Breast epithelium (tissue), 4 donors: ENCODE data around the gene NOTCH3. TPM values are rescaled to one million over a fixed set of nuclear protein-coding genes. Genes with fewer than 3 reads are reported as not detected.

Experiments used
- DNase-seq, 2 donors: peaks; one replicate each; pipeline ENCODE4 v3.0.0-alpha.2; 2019; ENCODE audit warnings: low spot score in 2 of 2
- H3K27ac ChIP-seq, 2 donors: fragments of 200-600 bp; sonication (generic) in 1 of 2; one replicate each; pipeline ENCODE4 v1.5.1; 2016 to 2019; ENCODE audit warnings: mild to moderate bottlenecking in 1 of 2
- H3K27me3 ChIP-seq, 2 donors: fragments of 200-600 bp; sonication (generic) in 1 of 2; one replicate each; pipeline versions ENCODE4 v1.5.1 to v1.6.0; 2017 to 2019; ENCODE audit warnings: control low read depth in 1 of 2, mild to moderate bottlenecking in 1 of 2
- H3K36me3 ChIP-seq: fragments of 200-600 bp; one replicate; pipeline ENCODE4 v1.5.1; 2019
- H3K4me1 ChIP-seq, 2 donors: fragments of 200-600 bp; sonication (generic); one replicate each; pipeline ENCODE4 v1.5.1; 2016 to 2019; ENCODE audit warnings: control low read depth in 1 of 2
- H3K4me3 ChIP-seq, 3 donors: fragments of 200-600 bp; sonication (generic); 1 replicate in 2 of 3; 2 replicates in 1 of 3; pipeline ENCODE4 v1.5.1; 2016 to 2019; ENCODE audit warnings: mild to moderate bottlenecking in 3 of 3, moderate library complexity in 2 of 3
- H3K9me3 ChIP-seq, 2 donors: fragments of 200-600 bp; sonication (generic) in 1 of 2; one replicate each; pipeline ENCODE4 v1.5.1; 2016 to 2019; ENCODE audit warnings: control low read depth in 1 of 2
- POLR2A ChIP-seq: fragments of 450-650 bp; IDR thresholded peaks from one replicate; pipeline ENCODE4 v1.6.1; 2016; ENCODE audit warnings: antibody characterized with exemption, mild to moderate bottlenecking, moderate library complexity
- POLR2AphosphoS5 ChIP-seq, 3 donors: sonication (generic); formaldehyde crosslinking; IDR thresholded peaks; one replicate each; pipeline ENCODE4 v1.6.1; 2017; ENCODE audit warnings: antibody characterized with exemption in 3 of 3
- intact Hi-C: fragments of 100-400 bp; cut with DNase I; formaldehyde crosslinking; loops from one replicate; pipeline ENCODE4 v1.15.1; 2023; ENCODE audit warnings: low total_unique reads
- total RNA-seq, 3 donors: library from RNA; depleted of rRNA; stranded (reverse); fragments of >200 nt; gene quantifications; one replicate each; pipeline ENCODE4 v1.1.0, GENCODE V29; 2016
- TF ChIP-seq, protein P1 (sequence below), 3 donors: fragments of 450-650 bp; IDR thresholded peaks; one replicate each; pipeline ENCODE4 v1.5.1; 2016 to 2017; ENCODE audit warnings: antibody characterized with exemption in 3 of 3, mild to moderate bottlenecking in 3 of 3, moderate library complexity in 3 of 3

NOTCH3 gene
- total RNA-seq, 3 donors from 2014 or later = 22.0 to 36.4 (median 22.7) TPM

DNA sequence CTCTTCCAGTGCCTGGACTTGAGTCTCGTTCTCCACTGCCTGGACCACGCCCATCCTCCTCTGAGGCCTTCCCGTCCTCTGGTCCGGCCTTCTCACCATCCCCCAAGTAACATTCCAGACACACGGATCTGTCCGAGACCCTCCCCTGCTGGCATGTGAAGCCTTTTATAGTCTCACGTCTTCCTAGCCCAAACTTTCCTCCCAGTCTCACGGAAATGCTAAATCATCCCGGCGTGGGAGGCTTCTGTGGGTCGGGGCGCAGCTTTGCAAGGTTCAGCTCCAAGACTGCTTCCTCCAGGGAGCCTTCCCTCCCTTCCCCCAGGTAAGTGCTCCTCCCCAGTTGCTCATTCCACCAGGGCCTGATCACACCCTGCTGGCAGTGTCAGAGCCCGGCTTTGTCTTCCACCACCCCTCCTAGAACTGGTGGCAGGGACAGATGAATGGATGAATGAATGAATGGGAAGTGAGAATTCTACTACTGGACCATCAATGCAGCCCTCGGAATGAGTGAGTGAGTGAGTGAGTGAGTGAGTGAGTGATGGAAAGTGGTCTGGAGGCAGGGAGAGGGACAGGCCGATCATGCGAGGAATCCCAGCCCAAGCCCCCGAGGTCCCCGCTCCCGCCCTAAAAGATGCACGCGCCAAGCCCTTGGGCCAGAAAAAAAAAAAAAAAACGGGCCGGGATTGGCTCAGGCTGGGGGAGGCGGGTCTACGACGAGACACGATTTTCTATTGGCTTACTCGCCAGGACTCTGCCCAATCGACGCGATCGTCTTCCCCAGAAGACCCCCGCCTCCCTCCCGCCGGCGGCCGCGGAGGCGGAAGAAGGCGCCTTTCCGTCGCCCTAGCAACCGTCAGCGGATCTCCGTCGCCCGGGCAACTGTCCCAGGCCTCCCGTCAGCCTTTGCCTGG lies 22.2 kb upstream of the NOTCH3 start:
- TF ChIP-seq, protein P1, sequence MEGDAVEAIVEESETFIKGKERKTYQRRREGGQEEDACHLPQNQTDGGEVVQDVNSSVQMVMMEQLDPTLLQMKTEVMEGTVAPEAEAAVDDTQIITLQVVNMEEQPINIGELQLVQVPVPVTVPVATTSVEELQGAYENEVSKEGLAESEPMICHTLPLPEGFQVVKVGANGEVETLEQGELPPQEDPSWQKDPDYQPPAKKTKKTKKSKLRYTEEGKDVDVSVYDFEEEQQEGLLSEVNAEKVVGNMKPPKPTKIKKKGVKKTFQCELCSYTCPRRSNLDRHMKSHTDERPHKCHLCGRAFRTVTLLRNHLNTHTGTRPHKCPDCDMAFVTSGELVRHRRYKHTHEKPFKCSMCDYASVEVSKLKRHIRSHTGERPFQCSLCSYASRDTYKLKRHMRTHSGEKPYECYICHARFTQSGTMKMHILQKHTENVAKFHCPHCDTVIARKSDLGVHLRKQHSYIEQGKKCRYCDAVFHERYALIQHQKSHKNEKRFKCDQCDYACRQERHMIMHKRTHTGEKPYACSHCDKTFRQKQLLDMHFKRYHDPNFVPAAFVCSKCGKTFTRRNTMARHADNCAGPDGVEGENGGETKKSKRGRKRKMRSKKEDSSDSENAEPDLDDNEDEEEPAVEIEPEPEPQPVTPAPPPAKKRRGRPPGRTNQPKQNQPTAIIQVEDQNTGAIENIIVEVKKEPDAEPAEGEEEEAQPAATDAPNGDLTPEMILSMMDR (IDR thresholded peaks at IDR 0.05) = no peak
- TF ChIP-seq POLR2AphosphoS5 (IDR thresholded peaks at IDR 0.05) = peak in 1 of 3 donors; percentile 21
- H3K36me3 ChIP-seq = no peaks in the 10 kb centered on the region
- intact Hi-C loops = no loop called here
- H3K27ac ChIP-seq = peak overlapping the region; percentile 46 to 89
- no peaks in the 10 kb centered on the region for H3K27me3 ChIP-seq
- peaks cover 0 to 5% of the 10 kb centered on the region in 2 donors for H3K4me1 ChIP-seq
- peak; percentile 78 for DNase-seq
- H3K4me3 ChIP-seq = peak overlapping the region; percentile 59 to 85 (median 61)
- no peaks in the 10 kb centered on the region for H3K9me3 ChIP-seq

DNA sequence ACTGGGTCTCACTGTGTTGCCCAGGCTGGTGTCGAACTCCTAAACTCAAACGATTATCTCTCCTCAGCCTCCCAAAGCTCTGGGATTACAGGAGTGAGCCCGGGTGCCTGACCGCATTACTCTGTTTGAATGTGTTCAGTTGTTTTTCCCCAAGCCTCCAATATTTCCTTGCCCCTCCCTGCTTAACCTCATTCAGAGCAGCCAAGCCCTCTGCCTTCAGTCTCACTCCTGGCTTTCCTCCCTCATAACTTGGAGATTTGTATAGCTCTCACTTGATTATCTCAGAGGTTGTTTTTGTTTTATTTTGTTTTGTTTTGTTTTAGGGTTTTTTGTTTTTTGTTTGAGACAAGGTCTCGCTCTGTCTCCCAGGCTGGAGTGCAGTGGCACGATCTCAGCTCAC lies 20.0 kb upstream of the NOTCH3 start:
- Histone ChIP-seq H3K4me3 (no peak overlapping the region), H3K36me3 (no peaks in the 10 kb centered on the region), H3K9me3 (no peaks in the 10 kb centered on the region), H3K27ac (no peak overlapping the region), H3K4me1 (peaks cover 0 to 5% of the 10 kb centered on the region in 2 donors), H3K27me3 (no peaks in the 10 kb centered on the region)
- TF ChIP-seq POLR2A (no peak), POLR2AphosphoS5 (IDR thresholded peaks at IDR 0.05) (no peak)
- TF ChIP-seq, protein P1 (IDR thresholded peaks at IDR 0.05) = no peak
- intact Hi-C loops = no loop called here
- DNase-seq = no peak

DNA sequence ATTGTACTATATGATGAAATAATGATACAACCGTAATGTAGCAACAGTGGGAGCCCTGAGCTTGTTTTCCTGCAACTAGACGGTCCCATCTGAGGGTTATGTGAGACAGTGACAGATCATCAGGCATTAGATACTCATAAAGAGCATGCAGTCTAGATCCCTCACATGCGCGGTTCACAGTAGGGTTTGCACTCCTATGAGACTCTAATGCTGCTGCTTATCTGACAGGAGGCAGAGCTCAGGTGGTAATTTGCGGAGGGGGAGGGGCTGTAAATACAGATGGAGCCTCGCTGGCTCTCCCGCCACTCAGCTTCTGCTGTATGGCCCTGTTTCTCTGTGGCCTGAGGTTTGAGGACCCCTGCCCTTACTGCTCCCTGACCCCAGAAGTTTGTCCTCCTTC lies 17.7 kb upstream of the NOTCH3 start:
- no peaks in the 10 kb centered on the region for H3K9me3 ChIP-seq
- H3K27me3 ChIP-seq = no peaks in the 10 kb centered on the region
- no peaks in the 10 kb centered on the region for H3K36me3 ChIP-seq
- TF ChIP-seq POLR2A = no peak
- TF ChIP-seq POLR2AphosphoS5 (IDR thresholded peaks at IDR 0.05) = no peak
- TF ChIP-seq, protein P1 (IDR thresholded peaks at IDR 0.05) = no peak
- no peak overlapping the region for H3K27ac ChIP-seq
- DNase-seq = no peak
- no peak overlapping the region for H3K4me3 ChIP-seq
- no peaks in the 10 kb centered on the region for H3K4me1 ChIP-seq
- intact Hi-C loops = no loop called here

DNA sequence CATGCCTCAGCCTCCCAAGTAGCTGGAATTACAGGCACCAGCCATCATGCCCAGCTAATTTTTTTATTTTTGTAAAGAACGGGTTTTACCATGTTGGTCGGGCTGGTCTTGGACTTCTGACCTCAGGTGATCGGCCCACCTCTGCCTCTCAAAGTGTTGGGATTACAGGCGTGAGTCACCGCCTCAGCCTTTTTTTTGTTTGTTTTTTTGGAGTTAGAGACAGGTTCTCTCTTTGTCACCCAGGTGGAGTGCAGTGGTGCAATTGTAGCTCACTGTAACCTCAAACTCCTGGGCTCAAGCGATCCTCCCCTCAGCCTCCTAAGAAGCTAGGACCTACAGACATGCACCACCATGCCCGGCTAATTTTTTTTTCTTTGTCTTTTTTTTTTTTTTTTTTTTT lies 15.6 kb upstream of the NOTCH3 start:
- Histone ChIP-seq H3K4me1 (no peaks in the 10 kb centered on the region), H3K27ac (no peak overlapping the region), H3K4me3 (no peak overlapping the region), H3K27me3 (no peaks in the 10 kb centered on the region), H3K9me3 (no peaks in the 10 kb centered on the region), H3K36me3 (no peaks in the 10 kb centered on the region)
- TF ChIP-seq, protein P1 (IDR thresholded peaks at IDR 0.05) = no peak
- no peak for TF ChIP-seq POLR2AphosphoS5 (IDR thresholded peaks at IDR 0.05)
- TF ChIP-seq POLR2A = no peak
- DNase-seq = no peak
- intact Hi-C loops = no loop called here

DNA sequence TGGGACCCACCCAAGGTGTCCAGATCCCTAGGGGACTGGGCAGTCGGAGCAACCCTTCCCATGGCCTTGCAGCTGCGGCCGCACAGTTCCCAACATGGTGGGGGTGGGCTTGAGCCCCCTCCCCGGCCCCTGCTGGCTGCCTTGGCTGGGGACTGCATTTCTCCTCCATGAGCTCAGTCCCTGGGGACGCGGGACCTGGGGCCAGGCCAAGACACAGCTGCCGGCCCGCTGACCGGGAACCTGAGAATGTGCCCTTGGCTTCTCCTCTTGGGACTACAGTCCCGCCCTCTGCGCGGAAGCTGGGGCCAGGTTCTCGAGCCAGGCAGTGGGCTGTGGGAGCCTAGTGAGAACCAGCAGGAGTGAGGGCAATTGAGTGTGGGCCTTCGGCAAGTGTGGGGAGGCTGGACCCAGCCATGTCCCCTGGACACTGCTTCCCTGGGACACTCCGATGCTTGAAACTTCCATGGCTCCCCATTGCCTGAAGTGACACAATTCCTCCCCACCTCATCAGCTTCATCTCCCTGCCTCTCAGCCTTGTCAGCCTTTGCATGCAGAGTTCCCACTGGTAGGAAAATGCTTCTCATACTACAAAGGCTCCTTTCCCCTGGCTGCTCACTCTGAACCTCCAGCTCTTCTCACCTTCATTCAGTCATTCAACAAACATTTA lies 13.1 kb upstream of the NOTCH3 start:
- Histone ChIP-seq H3K27ac (peak overlapping the region in 1 of 2 donors; percentile 48), H3K4me1 (no peaks in the 10 kb centered on the region), H3K9me3 (no peaks in the 10 kb centered on the region), H3K27me3 (no peaks in the 10 kb centered on the region), H3K4me3 (no peak overlapping the region), H3K36me3 (no peaks in the 10 kb centered on the region)
- intact Hi-C loops = no loop called here
- TF ChIP-seq POLR2AphosphoS5 (IDR thresholded peaks at IDR 0.05) (peak in 1 of 3 donors; percentile 10), POLR2A (no peak)
- TF ChIP-seq, protein P1 (IDR thresholded peaks at IDR 0.05) = no peak
- no peak for DNase-seq
